GDM1 (cell line): ENCODE results near the gene PDAP1.
A peak's percentile ranks its signal among the peaks of the same experiment; 100 is the strongest.
"Not testable (repeated sequence)": the region's sequence is repeated elsewhere in the genome, so short reads cannot be mapped to it uniquely, and the experiment has no call there.

Source experiments
- DNase-seq: peaks from one replicate; lab custom pipeline; 2025; lab: John Stamatoyannopoulos, UW

Gene PDAP1

DNA sequence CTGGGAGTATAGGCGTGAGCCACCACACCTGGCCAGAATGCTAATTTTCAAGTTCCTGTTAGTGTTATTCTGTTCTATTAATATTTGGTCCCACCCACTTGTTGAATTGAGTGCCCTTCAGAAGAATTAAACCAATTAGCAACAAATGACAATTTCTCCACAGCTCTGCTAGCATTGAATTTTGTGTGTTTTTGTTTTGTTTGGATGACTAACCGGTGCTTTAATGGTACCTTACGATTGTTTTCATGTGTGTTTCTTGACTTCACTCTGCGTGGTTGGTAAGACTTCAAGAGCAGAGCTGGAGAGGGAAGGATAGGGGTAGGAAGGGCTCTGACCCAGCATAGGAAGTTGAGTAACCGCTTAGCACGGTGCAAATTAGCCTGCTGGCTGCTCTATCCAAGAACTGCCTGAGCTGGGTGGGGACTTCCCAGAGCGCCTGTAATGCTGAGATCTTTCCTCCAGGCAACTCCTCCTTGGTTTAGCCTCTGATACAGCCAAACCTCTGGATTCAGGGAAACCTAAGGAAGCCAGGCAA is 29.3 kb downstream of the PDAP1 start:
- peak; percentile 75 for DNase-seq

DNA sequence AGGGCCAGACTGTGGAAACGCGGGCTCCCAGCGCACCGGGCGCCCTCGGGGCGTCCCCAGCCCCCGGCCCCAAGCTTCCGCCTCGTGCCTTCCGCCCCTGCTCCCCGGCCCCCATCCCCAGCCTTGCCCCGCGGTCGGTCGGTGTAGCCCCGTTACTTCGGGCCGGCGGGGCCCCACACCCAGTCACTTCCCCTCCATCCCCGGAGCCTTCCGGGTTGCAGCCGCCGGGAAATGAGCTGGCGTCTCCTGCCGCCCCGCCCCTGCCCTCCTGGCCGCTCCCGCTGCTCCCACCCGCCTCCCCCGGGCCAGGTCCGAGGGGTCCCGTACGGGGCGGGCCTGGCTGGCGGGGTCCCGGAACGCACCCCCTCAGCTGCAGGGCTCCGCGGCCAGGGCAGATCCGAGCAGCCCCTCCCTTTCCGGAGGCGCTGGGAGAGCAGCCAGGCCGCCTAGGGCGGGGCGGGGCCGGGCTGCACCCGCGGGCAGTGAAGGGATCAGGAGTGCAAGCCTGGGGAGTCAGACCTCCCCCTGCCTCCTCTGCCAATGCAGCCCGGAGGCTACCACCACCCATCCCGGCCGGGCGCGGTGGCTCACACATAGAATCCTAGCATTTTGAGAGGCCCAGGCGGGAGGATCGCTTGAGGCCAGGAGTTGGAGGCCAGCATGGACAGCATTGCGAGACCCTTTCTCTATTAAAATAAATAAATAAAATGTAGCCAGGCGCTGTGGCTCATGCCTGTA is 33.2 kb downstream of the PDAP1 start:
- DNase-seq, result peak; percentile 63

DNA sequence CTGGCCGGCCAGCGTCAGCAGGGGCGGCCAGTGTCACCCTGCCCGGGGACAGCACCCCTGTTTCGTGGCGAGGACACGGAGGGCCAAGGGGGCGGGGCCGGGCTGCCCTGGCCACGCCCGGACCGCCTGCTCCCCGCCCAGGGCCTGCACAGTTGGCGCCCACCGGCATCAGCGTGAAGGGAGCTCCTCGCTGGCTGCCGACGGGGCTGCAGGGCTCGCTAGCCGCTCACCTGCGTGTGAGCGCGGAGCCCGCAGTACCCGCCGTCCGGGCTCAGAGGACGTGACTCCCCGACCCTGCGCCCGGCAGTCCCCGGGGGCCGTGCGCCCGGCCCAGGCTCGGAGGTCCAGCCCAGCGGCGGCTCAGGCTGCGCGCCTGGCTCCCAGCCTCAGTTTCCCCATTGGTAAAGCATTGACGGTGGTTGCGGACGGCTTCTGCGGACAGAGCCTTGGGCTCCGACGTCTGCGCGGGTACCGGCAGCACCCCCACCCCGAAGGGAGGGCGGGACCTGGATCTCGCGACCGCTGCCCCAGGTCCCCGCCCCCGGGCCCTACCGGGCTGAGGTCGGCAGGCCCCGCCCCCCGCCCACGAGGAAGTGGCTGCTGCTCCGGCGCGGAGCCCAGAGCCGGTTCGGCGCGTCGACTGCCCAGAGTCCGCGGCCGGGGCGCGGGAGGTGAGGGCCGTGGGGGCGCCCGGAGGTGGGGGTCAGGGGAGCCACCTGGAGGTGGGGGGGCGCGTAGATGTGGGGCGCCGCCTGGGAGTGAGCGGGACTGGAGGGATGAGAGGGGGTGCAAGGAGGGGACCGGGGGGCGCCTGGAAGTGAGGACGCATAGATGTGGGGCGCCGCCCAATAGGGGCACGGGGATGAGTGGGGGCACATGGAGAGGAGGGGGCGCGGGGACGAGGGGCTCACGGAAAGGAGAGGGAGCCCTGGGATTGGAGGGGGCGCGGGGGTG is 34.0 kb downstream of the PDAP1 start, which contains the start of gene ARPC1B:
ARPC1B (plus strand) TSS at position 620 of the 954 bp plus-strand sequence. CDS start 10,985 bp downstream, outside the sequence.
- DNase-seq, result peak; percentile 73

DNA sequence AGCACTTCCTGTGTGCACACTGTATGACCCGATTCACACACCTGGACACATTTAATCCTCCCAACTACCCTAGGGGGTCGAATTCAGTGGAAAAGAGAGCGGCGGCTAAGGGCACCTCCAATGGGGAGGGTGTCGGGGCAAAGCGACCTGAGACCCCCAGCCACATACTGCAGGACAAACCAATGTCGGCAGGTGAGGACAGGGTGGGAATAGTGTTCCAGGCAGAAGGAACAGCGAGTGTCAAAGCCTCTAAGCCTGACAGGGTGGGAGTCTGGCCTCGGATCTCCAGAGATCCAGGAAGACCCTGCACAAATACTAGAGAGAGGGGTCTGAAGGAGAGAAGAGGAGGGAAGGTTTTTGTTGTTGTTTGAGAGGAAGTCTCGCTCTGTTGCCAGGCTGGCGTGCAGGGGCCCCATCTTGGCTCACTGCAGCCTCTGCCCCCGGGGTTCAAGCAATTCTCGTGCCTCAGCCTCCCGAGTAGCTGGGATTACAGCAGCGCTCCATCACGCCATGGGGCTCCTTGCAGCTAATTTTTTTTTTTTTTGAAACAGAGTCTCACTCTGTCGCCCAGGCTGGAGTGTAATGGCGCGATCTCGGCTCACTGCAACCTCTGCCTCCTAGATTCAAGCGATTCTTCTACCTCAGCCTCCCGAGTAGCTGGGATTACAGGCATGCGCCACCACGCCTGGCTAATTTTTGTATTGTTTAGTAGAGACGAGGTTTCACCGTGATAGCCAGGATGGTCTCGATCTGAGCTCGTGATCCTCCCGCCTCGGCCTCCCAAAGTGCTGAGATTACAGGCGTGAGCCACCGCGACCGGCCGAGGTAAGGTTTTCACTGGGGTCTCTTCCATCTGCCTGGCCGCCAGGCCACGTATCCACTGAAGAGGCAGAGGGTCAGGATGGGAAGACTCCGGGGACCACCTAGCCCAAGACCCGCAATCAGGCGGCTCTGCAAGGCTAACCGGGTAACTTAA is 35.0 kb downstream of the PDAP1 start:
- DNase-seq, result no peak

DNA sequence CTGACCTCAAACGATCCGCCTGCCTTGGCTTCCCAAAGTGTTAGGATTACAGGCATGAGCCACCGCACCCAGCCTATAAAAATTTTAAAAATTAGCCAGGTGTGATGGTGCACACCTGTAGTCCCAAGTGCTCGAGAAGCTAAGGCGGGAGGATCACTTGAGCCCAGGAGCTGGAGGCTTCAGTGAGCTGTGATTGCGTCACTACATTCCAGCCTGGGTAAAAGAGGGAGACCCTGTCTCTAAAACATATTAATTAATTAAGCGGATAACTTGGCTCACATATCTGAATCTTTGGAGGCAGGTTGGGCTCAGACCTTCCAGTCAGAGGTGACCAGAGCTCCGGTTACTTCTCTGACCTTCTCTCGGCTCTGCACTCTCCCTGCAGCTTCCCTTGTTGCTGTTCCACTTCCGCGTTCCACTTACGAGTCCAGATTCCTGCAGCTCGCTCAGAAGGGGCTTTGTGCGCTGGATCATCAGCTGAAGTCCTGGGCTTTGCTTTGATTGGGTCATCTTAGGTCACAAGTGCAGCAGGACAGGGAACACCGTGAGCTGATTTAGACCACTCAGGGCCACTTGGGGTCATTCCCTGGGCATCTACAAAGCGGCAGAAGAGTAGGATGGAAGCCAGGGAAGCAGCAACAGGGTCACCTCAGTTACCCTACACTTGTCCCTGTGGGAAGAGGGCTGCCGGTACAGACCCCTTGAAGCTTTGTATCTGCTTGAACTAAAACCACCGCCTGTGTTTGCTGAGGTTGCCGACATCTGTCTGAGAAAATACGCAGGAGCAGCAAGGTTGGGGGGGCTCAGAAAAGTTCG is 35.9 kb downstream of the PDAP1 start:
- DNase-seq, result no peak

DNA sequence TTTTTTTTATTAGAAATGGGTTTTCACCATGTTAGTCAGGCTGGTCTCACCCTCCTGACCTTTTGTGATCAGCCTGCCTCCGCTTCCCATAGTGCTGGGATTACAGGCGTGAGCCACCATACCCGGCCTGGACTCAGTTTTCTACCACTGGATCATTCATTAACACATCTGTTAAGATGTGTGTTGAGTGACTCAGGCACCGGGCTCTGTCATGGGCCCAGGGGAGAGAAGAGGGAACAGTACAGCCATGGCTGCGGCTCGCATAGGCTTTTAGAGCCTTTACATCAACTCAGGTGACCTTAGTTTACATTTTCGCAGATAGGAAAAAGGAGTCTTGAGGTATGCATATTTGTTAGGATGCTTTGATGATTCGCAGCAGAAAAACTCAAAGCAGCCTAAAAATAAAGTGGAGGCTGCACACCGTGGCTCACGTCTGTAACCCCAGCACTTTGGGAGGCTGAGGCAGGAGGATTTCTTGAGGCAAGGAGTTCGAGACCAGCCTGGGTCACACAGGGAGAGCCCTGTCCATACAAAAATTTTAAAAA is 36.9 kb downstream of the PDAP1 start:
- no peak for DNase-seq

DNA sequence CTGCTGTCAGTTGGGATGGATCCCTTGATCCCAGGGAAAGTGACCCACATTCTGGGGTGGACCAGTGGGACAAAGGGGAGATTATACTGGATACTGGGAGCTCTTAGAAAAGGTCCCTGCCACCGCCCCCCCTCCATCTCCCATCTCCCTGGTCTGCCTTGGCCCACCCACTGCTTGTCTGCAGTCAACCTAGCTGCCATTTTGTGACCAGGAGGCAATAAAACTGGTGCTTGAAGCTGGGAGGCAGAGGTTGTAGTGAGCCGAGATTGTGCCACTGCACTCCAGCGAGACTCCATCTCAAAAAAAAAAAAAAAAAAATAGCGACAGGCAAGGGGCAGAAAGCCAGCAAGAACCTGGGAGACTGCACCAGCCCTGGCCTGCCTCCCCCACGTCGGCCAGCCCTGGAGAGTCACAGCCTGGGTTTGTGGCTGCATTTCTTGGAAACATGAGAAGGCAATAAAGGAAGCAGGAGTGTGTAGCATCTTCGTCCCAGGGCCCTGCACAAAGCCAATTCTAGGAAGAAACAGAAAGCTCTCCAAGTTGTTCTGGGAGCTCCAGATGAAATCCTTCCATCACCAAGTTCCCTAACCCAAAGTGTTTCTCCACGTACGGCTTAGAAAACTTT is 38.5 kb downstream of the PDAP1 start:
- DNase-seq, result no peak

DNA sequence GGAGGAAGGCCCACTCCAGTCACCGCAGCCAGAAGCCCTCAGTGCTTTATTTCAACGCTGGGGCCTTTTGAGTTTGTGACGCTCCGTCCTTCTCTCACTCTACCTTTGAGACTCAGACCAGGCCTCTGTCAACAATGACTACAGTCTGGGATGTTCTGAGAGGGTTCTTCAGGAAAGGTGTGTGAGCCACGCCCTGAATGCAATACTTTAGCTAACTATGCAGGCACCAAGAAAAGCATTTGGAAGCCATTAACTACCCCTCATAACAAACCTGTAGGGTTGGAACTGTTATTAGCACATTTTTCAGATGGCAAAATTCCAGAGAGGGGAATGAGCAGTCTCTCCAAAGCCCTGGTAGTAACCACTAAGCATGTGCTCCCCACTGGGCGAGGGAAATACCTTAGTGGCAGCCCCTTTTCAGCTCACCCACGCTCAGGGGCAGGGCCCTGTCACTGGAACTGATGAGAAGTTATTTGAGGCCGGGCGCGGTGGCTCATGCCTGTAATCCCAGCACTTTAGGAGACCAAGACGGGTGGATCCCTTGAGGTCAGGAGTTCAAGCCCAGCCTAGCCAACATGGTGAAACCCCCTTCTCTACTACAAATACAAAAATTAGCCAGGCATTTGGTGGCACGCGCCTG is 39.5 kb downstream of the PDAP1 start:
- no peak for DNase-seq

DNA sequence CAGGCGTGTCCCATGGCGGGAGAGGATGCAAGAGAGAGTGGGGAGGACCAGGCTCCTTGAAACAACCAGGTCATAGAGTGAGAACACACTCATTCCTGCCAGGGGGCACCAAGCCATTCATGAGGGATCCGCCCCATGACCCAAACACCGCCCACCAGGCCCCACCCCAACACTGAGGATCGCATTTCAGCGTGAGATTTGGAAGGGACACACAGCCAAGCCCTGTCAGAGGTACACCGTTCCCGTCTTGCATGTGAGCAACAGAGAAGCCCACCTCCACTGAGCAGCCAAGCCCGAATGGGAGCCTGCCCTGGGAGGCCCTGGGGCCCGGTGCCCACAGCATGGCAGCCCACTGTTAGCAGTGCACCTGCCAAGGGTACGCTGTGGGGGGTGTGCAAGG is 41.8 kb downstream of the PDAP1 start:
- no peak for DNase-seq

DNA sequence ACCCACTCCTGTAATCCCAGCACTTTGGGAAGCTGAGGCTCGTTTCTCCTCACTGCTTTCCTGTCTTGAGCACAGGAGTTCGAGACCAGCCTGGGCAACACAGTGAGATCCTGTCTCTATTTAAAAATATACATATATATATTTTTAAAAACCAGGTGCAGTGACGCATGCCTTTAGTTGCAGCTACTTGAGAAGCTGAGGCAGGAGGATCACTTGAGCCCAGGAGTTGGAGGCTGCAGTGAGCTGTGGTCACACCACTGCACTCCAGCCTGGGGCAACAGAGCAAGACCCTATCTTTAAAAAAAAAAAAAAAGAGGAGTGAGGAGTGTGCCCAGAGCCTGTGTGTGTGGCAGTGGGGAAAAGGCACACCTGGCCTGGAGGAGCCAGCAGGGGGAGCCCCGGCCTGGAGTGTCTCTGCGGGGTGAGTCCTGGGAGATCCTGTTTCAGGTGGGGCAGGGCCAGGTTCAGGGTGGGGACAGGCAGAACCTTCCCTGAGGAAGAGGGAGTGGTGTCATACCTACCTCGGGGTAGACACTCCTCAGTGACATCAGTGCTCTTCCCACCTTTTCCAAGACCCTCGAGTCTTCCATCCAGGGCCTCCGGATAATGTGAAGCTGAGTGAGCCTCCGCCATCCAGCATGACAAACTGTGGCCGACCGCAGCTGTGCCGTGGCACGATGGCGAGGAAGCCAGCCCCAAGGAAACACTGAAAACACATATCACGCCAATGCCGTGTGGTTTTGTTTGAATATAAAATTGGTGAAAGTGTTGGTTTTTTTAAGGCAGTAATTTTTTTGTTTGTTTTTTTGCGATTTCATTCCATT is 42.9 kb downstream of the PDAP1 start:
- peak; percentile 24 for DNase-seq

DNA sequence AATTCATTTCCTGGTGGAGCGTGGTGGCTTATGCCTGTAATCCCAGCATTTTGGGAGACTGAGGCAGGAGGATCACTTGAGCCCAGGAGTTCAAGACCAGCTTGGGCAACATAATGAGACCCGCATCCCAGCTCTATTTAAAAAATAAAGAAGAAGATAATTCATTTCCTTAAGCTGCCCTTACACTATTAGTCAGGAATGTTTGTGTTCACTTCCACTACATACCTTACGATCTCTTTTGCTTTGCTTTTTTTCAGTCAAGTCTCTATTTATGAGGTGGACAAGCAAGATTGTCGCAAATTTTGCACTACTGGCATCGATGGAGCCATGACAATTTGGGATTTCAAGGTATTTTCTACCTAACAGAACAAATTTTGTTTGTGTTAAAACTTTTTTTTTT is 45.1 kb downstream of the PDAP1 start:
- no peak for DNase-seq

DNA sequence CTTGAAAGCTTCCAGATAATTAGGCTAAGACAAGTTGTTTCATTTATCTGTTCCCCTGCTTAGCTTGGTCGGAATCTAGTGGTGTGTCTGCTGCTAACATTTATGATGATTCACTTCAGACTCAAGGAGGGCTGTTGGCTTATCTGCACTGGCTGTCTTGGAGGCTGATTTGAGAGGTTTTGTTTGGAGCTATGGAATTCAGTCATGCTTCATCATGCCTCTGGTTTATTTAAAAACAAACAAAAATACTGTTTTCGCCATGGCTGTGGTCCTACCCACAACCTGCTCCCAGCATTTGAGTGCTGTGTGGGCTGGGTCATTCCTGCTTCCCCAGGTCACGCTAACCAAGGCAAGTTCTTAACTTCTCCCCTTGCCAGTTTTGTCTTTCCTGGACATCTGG is 45.6 kb downstream of the PDAP1 start:
- no peak for DNase-seq

DNA sequence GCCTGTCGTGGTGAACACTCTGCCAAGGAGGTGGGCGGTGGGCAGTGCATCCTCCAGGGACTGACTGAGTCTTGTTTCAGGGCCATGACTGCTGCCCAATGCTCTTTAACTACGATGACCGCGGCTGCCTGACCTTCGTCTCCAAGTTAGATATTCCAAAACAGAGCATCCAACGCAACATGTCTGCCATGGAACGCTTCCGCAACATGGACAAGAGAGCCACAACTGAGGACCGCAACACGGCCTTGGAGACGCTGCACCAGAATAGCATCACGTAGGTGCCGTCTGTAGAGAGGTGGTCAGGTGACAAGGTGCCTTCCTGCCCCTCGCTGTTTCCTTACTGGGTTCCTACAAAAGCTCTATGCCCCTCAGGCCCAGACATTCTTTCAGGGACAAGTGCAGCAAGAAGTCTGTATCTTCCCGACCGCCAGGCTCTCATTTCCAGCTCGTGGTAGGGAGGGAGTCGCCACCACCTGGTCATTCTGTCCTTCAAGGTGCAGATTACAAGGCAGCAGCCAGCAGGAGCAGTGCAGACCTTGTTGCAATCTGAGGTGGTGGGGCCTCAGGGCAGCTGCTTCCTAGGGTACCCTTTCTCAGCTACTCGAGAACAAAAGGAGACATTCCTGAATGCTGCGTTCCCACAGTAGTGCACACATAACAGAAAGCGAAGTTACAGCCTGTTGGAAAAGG is 48.8 kb downstream of the PDAP1 start:
- DNase-seq, result no peak

DNA sequence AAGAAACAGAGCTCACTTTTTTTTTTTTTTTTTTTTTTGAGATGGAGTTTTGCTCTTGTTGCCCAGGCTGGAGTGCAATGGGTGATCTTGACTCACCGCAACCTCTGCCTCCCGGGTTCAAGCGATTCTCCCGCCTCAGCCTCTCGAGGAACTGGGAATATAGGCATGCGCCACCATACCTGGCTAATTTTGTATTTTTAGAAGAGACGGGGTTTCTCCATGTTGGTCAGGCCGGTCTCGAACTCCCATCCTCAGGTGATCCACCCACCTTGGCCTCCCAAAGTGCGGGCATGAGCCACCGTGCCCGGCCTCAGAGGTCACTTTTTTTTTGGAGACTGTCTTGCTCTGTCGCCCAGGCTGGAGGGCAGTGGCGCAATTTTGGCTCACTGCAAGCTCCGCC is 49.9 kb downstream of the PDAP1 start:
- DNase-seq, result not testable (repeated sequence)

DNA sequence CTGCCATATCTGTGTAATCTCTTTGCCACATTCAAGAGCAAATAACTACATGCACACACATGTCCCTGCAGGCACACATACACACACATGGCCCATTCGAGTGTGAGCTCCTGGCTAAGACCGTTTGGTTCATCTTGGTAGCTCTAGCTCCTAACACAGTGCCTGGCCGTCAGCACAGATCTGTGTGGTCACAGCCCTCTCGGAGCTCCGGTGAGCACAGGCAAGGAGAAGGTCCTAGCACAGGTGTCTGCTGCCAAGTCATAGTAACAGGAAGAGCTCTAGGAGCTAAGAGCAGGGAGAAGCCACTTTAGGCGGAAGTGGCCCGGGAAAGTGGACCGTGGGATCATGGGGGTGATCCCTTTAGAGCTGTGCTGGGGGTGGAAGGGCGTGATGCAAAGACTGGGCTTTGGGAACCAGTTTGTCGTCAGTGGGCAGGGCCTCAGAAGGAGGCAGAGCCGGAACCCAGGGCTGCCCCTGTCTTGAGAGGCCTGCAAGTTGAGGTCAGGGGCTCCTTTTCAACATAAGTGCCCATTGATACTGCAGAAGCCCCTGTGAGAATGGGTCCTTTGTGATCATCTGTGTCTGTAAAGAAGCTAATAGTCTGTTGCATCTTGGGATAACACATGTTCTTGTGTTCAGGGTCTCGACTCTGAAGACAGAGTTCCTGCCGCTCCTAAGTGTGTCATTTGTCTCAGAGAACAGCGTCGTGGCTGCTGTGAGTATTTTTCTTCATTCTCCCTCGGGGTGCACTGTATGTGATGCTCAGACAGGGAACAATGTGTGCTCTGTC is 50.5 kb downstream of the PDAP1 start:
- DNase-seq, result no peak

DNA sequence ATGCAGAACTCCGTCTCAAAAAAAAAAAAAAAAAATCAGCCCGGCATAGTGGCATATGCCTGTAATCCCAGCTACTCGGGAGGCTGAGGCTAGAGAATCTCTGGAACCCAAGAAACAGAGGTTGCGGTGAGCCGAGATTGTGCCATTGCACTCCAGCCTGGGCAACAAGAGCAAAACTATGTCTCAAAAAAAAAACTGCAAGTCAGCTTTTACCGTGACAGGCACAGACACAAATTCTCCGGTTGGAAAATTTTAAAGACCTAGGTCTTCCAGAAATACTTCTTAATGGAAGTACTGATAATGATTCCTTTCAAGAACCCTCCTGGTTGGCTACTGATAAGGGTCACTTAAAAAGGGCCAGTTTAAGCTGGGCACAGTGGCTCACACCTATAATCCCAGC is 53.3 kb downstream of the PDAP1 start:
- no peak for DNase-seq

DNA sequence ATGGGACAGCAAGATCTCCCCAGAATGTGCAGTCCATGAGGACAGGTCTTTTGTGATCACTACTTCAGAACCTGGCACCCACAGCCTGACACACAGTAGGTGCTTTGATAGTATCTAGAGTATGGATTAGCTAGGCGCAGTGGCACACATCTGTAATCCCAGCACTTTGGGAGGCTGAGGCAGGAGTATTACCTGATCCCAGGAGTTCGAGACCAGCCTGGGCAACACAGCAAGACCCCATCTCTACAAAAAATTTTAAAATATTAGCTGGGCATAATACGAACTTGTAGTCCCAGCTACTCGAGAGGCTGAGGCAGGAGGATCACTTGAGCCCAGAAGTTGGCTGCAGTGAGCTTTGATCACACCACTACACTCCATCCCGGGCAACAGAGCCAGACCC is 56.1 kb downstream of the PDAP1 start:
- DNase-seq, result no peak
